Epithelial cell of prostate (primary cell): ENCODE data around the gene KCNQ4.

Experiments
- DNase-seq: peaks from one replicate; pipeline ENCODE4 v3.0.0-alpha.2; 2011; ENCODE audit warnings: low read depth, low spot score
- H3K27ac ChIP-seq: fragments of 450-650 bp; 2 replicates; pipeline ENCODE4 v1.5.1; 2017; ENCODE audit warnings: mild to moderate bottlenecking

The KCNQ4 gene

GRCh38 chr1:40808002-40808401 lies 24.4 kb downstream of the KCNQ4 start:
- no peak overlapping the region for H3K27ac ChIP-seq
- DNase-seq = no peak

GRCh38 chr1:40808444-40808843 lies 24.9 kb downstream of the KCNQ4 start:
- no peak for DNase-seq
- H3K27ac ChIP-seq = no peak overlapping the region

- DNase-seq = no peak
- H3K27ac ChIP-seq = no peak overlapping the region
These were observed 25.3 kb downstream of the KCNQ4 start for GRCh38 chr1:40808909-40809308.

- no peak overlapping the region for H3K27ac ChIP-seq
These were observed 27.3 kb downstream of the KCNQ4 start for GRCh38 chr1:40810927-40811326.

DNA sequence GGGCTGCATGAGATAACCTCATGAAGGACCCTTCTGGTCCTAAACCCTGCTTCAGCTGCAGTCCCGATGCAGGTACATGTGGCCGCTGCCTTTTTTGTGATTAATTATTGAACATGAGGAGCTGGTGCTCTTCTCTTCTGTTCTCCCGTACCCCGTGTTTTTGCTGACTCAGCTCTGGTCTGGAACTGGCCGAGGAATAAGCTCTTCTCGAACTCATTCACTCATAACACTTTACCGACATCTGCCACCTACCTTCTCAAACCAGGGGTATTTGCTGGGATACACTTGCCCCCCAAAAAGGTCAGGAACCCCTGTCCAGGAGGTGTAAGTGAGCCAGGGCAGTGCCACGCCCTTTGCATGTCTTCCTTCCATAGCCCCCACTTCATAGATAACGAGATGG lies 31.8 kb downstream of the KCNQ4 start:
- DNase-seq = no peak
- no peak overlapping the region for H3K27ac ChIP-seq

More at GRCh38 chr1:40810927-40811326, 27.3 kb downstream of the KCNQ4 start:
- DNase-seq = no peak

DNA sequence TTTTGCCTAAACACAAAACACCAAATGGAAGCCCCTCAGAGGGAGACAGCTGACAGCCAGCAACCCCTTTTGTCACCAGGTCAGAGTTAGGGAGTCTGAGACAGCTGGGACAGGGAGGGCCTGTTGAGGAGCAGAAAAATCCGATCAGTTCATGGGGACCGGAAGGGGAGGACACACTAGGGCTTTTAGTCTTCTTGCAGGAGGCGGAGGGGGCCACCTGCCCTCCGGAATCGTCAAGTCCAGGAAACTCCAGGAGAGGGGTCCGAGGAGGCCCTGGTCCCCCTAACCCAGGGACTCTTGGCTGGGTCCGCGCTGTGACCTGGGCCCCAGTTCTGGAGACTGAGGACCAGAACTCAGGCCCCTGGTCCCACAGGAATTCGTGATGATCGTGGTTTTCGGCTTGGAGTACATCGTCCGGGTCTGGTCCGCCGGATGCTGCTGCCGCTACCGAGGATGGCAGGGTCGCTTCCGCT lies 34.2 kb downstream of the KCNQ4 start:
- H3K27ac ChIP-seq = no peak overlapping the region
- no peak for DNase-seq

DNA sequence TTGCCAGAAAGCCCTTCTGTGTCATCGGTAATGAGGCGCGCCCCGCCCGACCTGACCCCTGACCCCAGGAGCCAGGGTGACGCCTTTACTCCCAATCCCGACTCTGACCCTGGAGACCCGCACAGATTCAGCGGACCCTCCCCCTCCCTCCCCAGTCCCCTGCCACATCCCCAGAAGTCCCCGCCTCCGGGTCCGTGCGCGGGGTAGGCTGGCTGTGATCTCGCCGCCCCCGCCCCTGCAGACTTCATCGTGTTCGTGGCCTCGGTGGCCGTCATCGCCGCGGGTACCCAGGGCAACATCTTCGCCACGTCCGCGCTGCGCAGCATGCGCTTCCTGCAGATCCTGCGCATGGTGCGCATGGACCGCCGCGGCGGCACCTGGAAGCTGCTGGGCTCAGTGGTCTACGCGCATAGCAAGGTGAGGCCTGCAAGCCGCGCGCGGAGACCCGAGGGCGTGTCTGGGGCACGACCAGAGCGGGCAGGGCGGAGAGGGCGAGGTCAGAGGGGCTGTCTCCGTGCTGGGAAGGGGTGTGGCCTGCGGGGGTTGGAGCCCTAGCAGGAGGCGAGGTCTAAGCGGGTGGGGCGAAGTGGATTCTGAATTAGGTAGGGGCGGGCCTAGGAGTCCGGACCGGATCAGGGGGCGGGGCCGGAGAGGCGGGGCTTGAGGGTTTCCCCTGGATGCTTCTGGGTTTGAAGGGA lies 34.8 kb downstream of the KCNQ4 start:
- no peak overlapping the region for H3K27ac ChIP-seq
- DNase-seq = no peak

GRCh38 chr1:40819101-40819500 lies 35.5 kb downstream of the KCNQ4 start:
- H3K27ac ChIP-seq = no peak overlapping the region
- DNase-seq = no peak

- no peak for DNase-seq
- no peak overlapping the region for H3K27ac ChIP-seq
These were observed 36.7 kb downstream of the KCNQ4 start for GRCh38 chr1:40820251-40820797.

DNA sequence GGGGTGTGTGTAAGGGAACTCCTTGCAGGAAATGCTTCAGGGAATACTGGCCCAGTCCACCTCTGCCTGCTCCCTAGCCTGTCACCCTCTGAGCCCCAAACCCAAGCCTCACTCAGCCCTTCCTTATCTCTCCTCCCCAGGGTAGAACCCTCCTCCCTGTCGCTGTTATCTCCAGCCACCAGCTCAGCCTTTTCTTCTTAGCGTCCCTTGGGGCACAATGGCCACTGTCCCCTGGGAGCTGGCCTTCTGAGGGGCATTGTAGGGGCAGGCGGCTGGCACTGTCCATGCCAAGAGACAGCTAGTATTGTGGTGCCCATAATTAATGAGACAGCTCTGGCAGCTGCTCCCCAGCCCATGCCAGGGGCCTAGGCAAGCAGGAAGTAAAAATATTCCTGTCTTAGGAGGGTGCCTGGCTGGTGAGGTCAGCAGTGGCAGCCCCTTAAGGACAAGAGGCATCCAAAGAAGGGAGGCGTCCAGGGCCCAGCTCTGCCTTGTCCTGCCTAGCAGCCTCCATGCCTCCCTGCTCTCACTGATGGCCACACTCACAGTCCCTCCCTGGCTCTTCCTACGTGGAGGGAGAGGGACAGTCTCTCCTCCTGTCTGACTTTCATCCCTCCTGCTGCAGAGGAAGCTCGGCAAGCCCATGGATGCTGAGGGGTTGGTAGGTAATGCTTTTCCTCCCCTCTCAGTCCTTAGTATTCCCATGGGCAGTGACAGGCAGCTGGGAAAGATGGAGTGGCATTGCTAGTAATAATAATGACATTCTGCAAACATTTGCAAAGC lies 37.5 kb downstream of the KCNQ4 start:
- no peak overlapping the region for H3K27ac ChIP-seq
- no peak for DNase-seq

DNA sequence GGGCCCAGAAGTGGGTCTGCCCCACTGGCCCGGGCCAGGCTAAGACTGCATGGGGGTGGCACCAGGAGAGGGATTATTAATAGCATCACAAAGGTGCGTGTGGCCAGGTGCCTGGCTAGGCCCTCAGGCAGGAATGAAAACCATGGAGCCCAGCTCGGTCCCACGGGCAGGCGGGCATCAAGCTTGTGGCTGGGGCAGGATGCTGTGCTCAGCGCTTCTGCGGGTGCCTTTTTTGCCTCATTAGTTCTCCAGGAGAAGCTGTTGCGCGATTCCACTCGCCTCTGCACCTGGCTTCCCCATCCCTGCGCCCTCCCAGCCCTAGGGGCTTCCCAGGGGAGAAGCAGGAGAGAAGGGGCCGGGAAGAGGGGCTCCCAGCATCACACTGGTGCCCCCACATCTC lies 39.3 kb downstream of the KCNQ4 start:
- no peak overlapping the region for H3K27ac ChIP-seq
- no peak for DNase-seq

DNA sequence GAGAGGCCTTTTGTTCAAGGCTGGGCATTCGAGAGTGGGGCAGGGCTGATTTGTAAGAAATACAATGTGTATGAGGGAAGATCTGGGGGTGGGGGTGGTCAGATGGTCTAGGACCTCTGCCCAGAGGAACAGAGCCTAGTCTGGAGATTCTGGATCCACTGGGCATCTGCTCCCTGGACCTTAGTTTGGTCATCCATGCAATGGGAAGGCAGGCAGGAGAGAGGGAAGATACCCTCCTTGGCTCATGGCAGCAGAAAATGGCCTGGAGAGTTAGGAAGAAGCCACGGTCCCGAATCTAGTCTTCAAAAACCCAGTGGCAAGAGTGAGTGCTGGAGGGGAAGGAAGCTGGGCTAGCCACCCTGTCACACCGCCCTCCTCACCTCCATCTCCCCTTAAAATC lies 39.8 kb downstream of the KCNQ4 start:
- no peak for DNase-seq
- no peak overlapping the region for H3K27ac ChIP-seq

DNA sequence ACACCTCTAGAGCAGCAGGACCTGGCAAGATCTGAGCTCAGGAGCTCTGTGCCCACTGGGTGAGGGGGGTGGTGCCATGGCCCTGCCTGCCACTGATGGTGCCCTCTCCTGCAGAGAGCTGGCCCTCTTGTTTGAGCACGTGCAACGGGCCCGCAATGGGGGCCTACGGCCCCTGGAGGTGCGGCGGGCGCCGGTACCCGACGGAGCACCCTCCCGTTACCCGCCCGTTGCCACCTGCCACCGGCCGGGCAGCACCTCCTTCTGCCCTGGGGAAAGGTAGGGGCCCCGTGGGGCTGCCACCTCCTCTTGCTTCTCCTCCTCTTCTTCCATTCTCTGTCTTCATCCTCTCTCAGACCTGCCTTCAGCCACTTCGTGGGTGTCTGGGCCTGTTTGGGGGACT lies 40.4 kb downstream of the KCNQ4 start:
- no peak for DNase-seq
- no peak overlapping the region for H3K27ac ChIP-seq

DNA sequence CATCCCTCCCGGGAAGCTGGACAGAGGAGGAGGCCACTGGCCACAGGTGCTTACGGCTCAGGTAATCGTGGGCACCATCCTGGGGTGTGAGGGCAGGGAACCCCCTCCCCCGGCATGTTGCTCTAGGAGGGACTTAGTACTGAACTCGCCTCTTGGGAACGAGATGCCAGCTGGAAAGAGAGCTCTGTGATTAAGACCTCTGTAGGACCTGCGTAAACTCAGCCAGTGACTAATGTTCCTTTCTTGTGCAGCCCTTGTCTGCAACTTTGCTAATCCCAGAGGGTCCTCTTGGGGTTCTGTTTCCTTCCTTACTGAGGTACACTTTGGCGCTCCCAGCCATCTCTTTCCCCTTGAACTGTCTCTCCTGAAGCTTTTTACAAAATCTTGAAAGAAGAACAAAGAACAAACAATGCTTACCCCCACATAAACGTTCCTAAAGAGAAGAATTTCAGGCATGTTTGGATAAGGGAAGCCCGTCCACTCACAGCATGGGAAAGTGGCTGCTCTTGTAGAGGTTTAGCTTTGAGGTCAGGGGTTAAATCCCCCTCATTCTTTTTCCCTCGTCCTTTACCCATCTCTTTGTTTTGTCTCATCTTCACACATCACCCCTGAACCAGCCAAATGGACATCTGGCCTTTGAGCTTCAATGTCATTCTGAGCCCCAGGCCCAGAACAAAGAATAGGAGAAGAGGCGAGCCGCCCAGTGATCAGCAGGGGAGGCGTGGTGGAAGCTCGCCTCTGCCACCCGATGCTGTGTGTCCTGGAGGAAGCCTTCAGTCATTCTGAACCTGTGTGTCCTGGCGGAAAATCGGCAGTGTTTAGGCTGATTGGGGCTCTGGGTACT lies 41.2 kb downstream of the KCNQ4 start:
- DNase-seq = no peak
- no peak overlapping the region for H3K27ac ChIP-seq

DNA sequence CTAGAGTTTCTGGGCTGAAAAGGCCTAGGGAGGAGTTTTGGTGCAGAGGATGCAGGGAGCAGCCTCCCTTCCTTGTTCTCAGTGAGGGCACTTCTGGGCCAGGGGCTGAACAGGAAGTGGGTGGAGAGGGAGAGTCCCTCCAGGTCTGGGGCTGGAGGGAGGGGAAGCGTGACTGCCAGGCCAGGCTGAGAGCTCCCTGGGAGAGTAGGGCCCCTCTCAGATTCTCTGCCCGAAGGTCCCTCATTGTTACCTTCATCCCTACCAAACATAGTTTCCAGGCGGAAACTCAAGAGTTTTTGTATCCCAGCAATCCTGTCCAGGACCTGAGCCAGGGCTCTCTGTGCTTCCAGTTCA lies 41.8 kb downstream of the KCNQ4 start:
- no peak overlapping the region for H3K27ac ChIP-seq
- no peak for DNase-seq

DNA sequence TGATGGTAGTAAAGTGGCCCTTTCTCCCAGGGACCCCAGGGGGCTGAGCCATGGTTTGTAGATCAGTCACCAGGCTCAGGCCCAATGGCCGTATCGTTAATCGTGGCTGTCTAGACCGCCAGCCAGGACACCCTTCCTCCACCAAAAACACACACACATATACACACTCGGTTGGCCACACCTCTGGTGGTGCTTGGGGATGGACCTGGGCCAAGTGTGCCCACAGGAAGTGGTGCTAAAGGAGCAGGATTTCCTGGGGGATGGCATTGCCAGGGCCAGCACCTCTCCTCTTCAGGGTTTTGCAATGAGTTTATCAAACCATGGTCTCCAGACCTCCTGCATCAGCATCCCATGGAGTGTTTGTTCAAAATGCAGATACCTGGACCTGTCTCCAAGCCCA lies 42.4 kb downstream of the KCNQ4 start:
- DNase-seq = no peak
- no peak overlapping the region for H3K27ac ChIP-seq

DNA sequence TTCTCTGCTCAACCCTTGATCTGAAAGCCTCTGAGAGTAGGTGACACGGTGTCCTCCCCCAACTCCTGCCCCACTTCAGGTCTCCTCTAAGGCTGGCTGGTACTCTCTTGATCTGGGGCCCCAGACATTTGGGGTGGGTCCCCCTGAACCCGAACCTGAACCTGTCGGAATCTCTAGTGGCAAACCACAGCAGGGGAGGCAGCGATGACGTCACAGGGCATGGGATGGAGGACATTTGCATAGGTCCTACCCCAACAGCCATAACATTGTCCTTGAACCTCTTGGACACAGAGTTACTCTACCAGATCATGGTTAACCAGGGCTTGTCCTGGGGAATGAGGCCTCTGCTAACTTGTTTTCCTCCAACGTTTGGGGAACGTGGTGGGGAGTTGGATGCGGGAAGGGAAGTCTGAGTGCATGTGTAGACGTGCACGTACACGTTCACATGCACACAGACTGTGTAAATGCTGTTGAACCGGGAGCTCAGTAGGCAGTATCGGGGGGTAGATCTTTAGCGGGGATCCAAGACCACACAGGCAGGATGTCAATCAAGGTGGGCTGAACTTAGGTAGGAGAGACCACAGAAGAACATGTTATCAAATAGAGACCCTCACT lies 46.2 kb downstream of the KCNQ4 start:
- H3K27ac ChIP-seq = no peak overlapping the region
- no peak for DNase-seq

DNA sequence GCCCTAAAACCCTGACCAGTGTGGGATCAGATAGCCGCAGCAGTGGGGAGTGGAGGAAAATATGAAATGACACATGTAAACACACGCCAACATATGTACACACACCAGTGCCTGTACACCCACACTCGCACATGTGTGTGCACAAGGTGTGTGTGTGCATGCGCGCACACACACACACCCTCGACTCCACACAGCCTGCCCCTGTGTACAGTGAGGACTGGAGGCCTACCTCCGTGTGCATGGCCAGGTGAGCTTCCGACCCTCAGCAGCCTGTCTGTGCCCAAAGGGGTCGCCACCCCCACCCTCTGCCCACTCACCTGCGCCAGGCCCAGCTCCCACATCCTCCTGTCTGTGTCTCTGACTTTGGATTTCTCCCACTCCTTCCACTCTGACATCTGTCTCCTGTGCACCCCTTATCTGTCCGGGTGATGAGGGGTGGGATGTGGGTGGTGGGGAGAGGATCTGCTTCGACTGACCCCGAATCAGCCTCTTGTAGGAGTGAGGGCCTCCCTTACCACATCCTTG lies 46.9 kb downstream of the KCNQ4 start:
- no peak for DNase-seq
- H3K27ac ChIP-seq = no peak overlapping the region

GRCh38 chr1:40831001-40831732 lies 47.6 kb downstream of the KCNQ4 start:
- DNase-seq = no peak
- no peak overlapping the region for H3K27ac ChIP-seq
